ENCODE results near the gene PIGT. TPM values are rescaled to one million over a fixed set of nuclear protein-coding genes. Genes with fewer than 3 reads are reported as not detected.

PIGT gene
- total RNA-seq (2021), result 101 and 121 TPM in 2 replicates
- percentile 67 among the genes with signal in this experiment for Bru-seq, nascent RNA
- percentile 68 among the genes with signal in this experiment for BruChase-seq, experiment 1, labeled RNA remaining after a 2-hour chase
- percentile 75 among the genes with signal in this experiment for BruChase-seq, experiment 2, labeled RNA remaining after a 6-hour chase
- long read RNA-seq, full-length matches to known transcripts, result 218 of 245 reads
- long read RNA-seq, partial matches to known transcripts, result 15 of 245 reads
- long read RNA-seq, other reads (novel, unspliced or antisense), result 12 of 245 reads

DNA sequence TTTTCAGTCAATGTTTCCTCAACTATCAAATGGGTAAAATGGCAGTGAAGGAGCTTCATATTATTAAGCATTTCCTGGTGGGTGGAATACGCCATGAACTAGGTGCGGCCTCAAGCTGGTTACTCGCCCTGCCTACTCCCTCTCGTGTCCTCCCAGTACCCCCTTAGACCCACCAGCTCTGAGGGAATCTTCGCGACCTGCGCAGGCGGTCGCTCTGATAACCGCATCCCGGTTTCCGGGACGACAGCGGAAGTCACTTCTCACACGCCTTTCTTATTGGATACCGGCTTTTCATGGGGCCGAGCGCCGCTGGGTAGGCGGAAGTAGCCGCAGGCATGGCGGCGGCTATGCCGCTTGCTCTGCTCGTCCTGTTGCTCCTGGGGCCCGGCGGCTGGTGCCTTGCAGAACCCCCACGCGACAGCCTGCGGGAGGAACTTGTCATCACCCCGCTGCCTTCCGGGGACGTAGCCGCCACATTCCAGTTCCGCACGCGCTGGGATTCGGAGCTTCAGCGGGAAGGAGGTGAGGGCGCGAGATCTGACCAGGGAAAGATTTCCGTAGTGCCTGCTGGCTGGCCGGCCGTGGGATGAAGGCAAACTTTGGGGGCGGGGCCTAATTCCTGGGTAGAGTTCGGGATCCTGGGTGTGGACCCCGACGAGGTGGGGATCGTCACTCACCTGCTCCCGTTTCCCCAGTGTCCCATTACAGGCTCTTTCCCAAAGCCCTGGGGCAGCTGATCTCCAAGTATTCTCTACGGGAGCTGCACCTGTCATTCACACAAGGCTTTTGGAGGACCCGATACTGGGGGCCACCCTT, at the start of gene PIGT:
PIGT (plus strand) TSS at position 320 of the 816 bp plus-strand sequence; CDS start at position 336, 16 bp downstream.
- no peaks in the 10 kb centered on the region for H4K20me1 ChIP-seq (ENCODE audit: insufficient read depth)

DNA sequence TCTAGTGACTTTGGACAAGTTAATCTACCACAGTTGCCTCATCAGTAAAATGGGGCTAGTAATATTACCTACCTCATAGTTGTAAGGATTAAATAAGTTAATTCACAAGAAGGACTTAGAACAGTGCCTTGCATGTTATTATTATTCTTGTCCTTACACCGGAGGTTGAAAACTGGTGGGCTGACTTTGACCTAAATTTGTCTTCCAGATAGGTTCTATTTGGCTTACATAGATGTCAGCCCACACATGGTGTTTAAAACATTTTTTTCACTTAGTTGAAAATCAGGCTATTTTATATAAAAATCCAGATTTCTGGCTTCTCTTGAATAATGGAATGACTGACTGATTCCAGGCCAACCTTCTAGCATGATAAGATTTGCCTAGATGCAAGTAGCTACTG, 49.7 kb upstream of the PIGT start:
- Histone ChIP-seq H3K79me2 (ENCODE audit: low read depth) (peaks cover 27% of the 10 kb centered on the region), H3K27me3 (ENCODE audit: insufficient read depth, low read depth) (no peaks in the 10 kb centered on the region), H3K4me2 (no peak overlapping the region), H3K9me3 (ENCODE audit: insufficient read depth, low read depth) (no peaks in the 10 kb centered on the region), H4K20me1 (ENCODE audit: insufficient read depth) (peaks cover 7% of the 10 kb centered on the region; the same call in 1 of the 2 replicates), H3F3A (ENCODE audit: insufficient read depth, low read depth) (peaks cover 3% of the 10 kb centered on the region; the same call in 1 of the 2 replicates), H3K9me2 (ENCODE audit: insufficient read depth) (no peaks in the 10 kb centered on the region), H3K4me3 (no peak overlapping the region), H3K36me3 (ENCODE audit: low read depth) (peaks cover 22% of the 10 kb centered on the region; the same call in 1 of the 2 replicates), H3K27ac (no peak overlapping the region), H3K4me1 (replicated peaks; ENCODE audit: insufficient read depth) (peaks cover 6% of the 10 kb centered on the region), H2AFZ (no peak overlapping the region)
- ChIA-PET POLR2A (ENCODE audit: unreplicated experiment) (no interaction called here), CTCF (interaction anchor here (0.5 to 1.5 kb wide), 2 partner anchors 43 to 71 kb away, joined by 3 to 6 read pairs; no protein-coding TSS in a partner anchor)
- TF ChIP-seq CTCF (conservative IDR thresholded peaks at IDR 0.05) (no peak), EZH2 (IDR thresholded peaks at IDR 0.05; ENCODE audit: low read depth) (no peak)
- no TSS peak for BruUV-seq (replicated peaks)
- intact Hi-C loops (cut with micrococcal nuclease; ENCODE audit: unreplicated experiment), result no loop called here
- no peak for DNase-seq

More for the DNA sequence above, at the start of gene PIGT:
- H3K27ac ChIP-seq, result peak within 1 kb of the TSS; percentile 35
- H3K36me3 ChIP-seq (ENCODE audit: low read depth), result peaks cover 10% of the 10 kb centered on the region; the same call in 1 of the 2 replicates
- peak; percentile 81 to 85 for DNase-seq
- no peaks in the 10 kb centered on the region for H3K9me3 ChIP-seq (ENCODE audit: insufficient read depth, low read depth)
- TF ChIP-seq CTCF (conservative IDR thresholded peaks at IDR 0.05) (no peak), EZH2 (IDR thresholded peaks at IDR 0.05; ENCODE audit: low read depth) (no peak)
- no peaks in the 10 kb centered on the region for H3K27me3 ChIP-seq (ENCODE audit: insufficient read depth, low read depth)
- no TSS peak for BruUV-seq (replicated peaks)
- H3K9me2 ChIP-seq (ENCODE audit: insufficient read depth), result no peaks in the 10 kb centered on the region
- peak within 1 kb of the TSS; percentile 76 for H3K4me3 ChIP-seq
- intact Hi-C loops (cut with micrococcal nuclease; ENCODE audit: unreplicated experiment), result loop anchor here (5.0 kb wide), 1 partner anchor 94 kb away; no protein-coding TSS in a partner anchor
- H3K4me1 ChIP-seq (replicated peaks; ENCODE audit: insufficient read depth), result peaks cover 47% of the 10 kb centered on the region
- ChIA-PET POLR2A (ENCODE audit: unreplicated experiment) (interaction anchor here (0.5 to 1.3 kb wide), 6 partner anchors 9 to 518 kb away, joined by 3 to 6 read pairs (median 3); no protein-coding TSS in a partner anchor), CTCF (interaction anchor here (0.6 to 1.3 kb wide), 5 partner anchors 9 to 98 kb away, joined by 3 to 5 read pairs (median 3); no protein-coding TSS in a partner anchor)
- H3K4me2 ChIP-seq, result peak within 1 kb of the TSS; percentile 99
- H2AFZ ChIP-seq, result peak within 1 kb of the TSS; percentile 83
- H3F3A ChIP-seq (ENCODE audit: insufficient read depth, low read depth), result peaks cover 40% of the 10 kb centered on the region
- peaks cover 25% of the 10 kb centered on the region for H3K79me2 ChIP-seq (ENCODE audit: low read depth)

GRCh38 chr20:45366631-45367030, 49.3 kb upstream of the PIGT start:
- CTCF ChIA-PET, result interaction anchor here (0.5 to 1.5 kb wide), 2 partner anchors 43 to 71 kb away, joined by 3 to 6 read pairs; no protein-coding TSS in a partner anchor
- DNase-seq, result no peak
- H3K27me3 ChIP-seq (ENCODE audit: insufficient read depth, low read depth), result no peaks in the 10 kb centered on the region
- H3F3A ChIP-seq (ENCODE audit: insufficient read depth, low read depth), result peaks cover 3% of the 10 kb centered on the region; the same call in 1 of the 2 replicates
- POLR2A ChIA-PET (ENCODE audit: unreplicated experiment), result no interaction called here
- H4K20me1 ChIP-seq (ENCODE audit: insufficient read depth), result peaks cover 7% of the 10 kb centered on the region; the same call in 1 of the 2 replicates
- no peak overlapping the region for H3K27ac ChIP-seq
- H3K4me1 ChIP-seq (replicated peaks; ENCODE audit: insufficient read depth), result peaks cover 6% of the 10 kb centered on the region
- intact Hi-C loops (cut with micrococcal nuclease; ENCODE audit: unreplicated experiment), result no loop called here
- TF ChIP-seq EZH2 (IDR thresholded peaks at IDR 0.05; ENCODE audit: low read depth) (no peak), CTCF (conservative IDR thresholded peaks at IDR 0.05) (no peak)
- no peak overlapping the region for H2AFZ ChIP-seq
- no peaks in the 10 kb centered on the region for H3K9me3 ChIP-seq (ENCODE audit: insufficient read depth, low read depth)
- peaks cover 27% of the 10 kb centered on the region for H3K79me2 ChIP-seq (ENCODE audit: low read depth)
- H3K4me3 ChIP-seq, result no peak overlapping the region
- BruUV-seq (replicated peaks), result no TSS peak
- peaks cover 22% of the 10 kb centered on the region; the same call in 1 of the 2 replicates for H3K36me3 ChIP-seq (ENCODE audit: low read depth)
- H3K4me2 ChIP-seq, result no peak overlapping the region
- H3K9me2 ChIP-seq (ENCODE audit: insufficient read depth), result no peaks in the 10 kb centered on the region
